HG02852 (cell line): ENCODE measurements around the gene TENT4B.
A peak's percentile ranks its signal among the peaks of the same experiment; 100 is the strongest.
"Not testable (repeated sequence)": the region's sequence is repeated elsewhere in the genome, so short reads cannot be mapped to it uniquely, and the experiment has no call there.

Experiments
- ATAC-seq: cut with Tn5 transposase; IDR thresholded peaks from one replicate; pipeline ENCODE4 v1.9.1; 2021; ENCODE audit warnings: mild to moderate bottlenecking, moderate library complexity; ENCODE audit not compliant: unreplicated experiment

The TENT4B gene

DNA sequence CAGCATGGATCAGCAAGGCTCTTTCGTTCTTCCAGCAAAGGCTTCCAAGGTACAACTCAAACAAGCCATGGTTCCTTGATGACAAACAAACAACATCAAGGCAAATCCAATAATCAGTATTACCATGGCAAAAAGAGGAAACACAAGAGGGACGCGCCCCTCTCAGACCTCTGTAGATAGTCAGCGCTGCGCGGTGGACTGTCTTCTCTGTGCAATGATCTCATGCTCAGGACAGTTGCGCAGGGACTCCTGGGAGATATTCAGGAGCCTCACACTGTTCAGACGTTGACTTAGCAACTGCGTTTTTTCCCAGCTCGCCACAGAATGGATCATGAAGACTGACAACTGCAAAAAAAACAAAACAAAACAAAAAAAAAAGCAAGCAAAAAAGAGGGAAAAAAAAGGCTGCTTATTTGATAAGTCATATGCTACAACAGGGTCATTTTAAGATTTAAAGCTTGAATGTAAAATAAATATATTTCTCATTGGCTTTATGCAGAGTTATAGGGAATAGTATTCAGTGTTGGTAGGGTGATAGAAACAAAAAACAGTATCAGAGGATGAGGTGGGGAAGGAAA lies 76.1 kb downstream of the TENT4B start:
- no peak for ATAC-seq

DNA sequence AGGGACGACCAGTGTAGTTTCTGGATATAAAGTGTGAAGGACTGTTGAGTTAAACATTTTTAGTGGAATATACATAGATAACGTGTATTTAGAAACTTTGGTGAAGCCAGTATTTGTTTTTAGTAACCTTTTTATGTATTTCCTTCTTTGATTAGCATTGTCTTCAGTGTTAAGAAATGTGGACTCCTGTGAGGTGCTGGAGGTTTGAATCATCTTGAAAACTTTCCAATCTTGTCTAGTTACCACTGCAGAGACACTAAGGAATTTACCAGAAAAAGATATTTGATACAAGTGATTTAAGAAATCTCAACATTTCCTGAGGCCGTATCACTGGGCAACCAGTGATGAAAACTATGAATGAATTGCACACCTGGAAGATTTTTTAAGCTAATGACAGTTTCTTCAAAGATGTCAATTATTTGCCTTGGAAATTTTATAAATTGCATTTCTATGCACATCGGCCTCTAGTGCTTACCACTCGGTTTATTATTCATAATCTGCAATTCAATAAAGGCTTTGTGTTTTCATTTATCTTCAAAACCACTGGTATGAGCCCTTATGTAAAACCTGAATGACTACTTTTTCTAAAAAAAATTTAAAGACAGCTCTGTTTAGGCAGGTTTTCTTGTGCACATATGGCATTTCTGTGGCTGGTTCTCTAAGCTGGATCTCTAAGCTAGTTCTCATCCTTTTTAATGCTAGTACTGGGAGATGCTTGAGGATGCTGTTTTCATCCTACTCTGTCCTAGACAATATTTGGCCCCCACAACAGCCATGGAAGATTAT lies 81.9 kb downstream of the TENT4B start:
- ATAC-seq: no peak

DNA sequence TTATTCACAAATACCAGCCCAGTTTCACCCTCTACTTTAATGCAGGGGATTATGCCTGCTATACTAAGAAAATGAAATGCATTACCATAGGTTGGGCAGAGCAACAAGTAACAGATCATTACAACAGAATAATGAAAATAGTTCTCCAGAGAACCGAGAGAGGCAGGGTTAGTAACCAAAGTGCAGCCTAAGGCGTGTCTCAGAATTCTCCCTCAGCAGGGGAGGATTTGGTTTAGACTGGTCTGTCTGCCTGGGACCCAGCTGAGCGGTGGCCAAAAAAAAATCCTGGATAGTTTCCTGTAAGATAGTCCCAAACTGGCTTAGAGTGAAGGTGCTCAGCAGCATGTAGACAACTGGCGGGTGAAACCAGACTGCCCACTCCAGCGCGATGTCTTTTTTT lies 82.5 kb downstream of the TENT4B start:
- ATAC-seq: no peak

GRCh38 chr16:50238314-50238713 lies 85.2 kb downstream of the TENT4B start:
- no peak for ATAC-seq

GRCh38 chr16:50238868-50239301 lies 85.8 kb downstream of the TENT4B start:
- ATAC-seq: no peak

DNA sequence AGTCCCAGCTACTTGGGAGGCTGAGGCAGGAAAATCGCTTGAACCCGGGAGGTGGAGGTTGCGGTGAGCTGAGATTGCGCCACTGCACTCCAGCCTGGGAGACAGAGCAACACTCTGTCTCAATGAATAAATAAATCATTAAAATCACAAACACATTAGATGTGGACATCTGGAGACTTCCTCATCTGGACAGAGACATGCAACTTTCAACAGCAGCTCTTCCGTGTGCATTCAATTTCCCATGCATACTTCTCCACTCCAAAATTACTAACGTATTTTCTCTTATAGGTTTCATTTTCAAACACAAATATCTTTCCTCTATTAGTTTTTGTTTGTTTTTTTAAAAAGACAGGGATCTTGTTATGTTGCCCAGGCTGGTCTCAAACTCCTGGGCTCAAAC lies 89.9 kb downstream of the TENT4B start:
- not testable (repeated sequence) for ATAC-seq

- no peak for ATAC-seq
Observed at GRCh38 chr16:50244140-50244503, 91.0 kb downstream of the TENT4B start.

- no peak for ATAC-seq
Observed at GRCh38 chr16:50244504-50245416, 91.7 kb downstream of the TENT4B start.

- ATAC-seq: peak; percentile 76
Observed at GRCh38 chr16:50245417-50246298, 92.6 kb downstream of the TENT4B start.

GRCh38 chr16:50246299-50247122 lies 93.4 kb downstream of the TENT4B start:
- peak; percentile 35 for ATAC-seq

DNA sequence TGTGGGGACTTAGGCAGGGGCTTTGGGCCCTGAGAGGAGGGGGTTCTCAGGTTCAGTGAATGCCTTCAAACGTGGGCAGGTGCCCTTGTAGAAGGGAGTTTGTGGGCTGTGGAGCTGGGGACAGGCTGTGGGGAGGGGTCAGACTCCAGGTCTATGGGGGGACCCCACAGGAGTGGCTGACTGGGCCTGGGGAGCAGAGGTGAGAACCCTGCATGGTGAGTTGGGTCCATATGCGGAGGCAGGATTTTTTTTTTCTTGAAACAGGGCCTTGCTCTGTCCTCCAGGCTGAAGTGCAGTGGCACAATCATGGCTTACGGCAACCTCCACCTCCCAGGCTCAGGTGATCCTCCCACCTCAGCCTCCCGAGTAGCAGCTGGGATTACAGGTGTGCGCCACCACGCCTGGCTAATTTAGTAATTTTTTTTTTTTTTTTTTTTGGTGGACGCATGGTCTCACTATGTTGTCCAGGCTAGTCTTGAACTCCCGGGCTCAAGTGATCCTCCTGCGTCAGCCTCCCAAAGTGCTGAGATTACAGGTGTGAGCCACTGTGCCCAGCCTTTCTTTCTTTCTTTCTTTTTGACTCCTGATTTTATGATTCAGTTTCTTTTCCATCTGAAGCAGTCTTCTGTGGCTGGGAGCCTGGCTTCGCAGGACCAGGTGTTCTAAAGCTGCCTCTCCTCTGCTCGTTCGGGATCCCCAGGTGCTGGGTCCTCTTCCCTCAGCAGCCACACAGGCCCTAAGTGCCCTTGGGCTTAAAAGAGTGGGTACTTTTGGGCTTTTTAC lies 94.2 kb downstream of the TENT4B start:
- ATAC-seq: no peak

GRCh38 chr16:50247906-50248608 lies 95.0 kb downstream of the TENT4B start:
- ATAC-seq: no peak

DNA sequence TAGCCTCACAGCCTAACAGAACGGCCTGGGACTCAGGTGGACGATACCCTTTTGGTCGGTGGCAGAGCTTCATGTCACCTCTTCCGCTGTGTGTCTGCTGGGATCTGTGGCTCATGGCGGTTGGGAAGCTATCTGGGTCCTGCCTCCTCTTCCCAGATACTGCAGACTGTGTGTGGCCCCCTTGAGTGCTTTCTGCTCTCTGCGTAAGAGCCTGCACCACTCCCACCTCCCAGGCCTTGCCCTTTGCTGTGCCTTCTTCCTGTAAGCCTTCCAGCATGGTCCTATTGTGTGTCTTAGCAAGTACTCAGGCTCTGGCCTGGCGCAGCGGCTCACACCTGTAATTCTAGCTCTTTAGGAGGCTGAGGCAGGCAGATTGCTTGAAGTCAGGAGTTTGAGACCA lies 95.7 kb downstream of the TENT4B start:
- ATAC-seq: no peak

DNA sequence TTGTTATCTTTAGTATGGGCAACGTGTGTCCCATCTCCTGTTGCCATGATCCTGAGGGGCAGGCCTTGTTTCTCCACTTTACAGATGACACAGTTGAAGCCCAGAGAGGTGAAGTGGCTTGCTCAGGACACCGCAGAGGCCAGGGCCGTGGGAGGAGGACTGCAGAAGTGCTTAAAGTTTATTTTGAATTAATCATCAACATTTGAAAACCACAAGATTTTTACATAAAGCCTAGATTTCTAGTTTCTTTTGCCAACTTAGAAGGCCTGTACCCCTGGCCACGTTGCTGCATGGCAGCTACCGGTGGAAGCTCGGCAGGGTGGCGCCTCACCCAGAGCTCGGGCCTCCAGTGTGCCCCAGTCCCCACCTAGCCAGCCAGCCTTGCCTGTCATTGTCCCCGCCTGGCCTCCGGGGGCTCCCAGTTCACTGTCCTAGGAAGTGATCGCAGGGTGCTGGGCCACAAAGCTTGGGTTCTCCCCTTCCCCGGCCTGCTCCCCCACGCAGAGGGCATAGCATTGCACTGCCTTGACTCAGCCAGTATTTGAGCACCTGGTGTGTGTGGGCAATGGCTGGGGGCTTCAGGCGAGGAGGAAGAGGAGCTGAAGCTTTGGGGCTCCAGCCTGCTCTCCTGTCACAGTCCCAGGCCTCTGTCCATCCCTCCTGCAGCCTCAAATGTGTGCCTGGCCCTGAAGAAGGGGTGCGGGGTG lies 98.4 kb downstream of the TENT4B start:
- no peak for ATAC-seq

DNA sequence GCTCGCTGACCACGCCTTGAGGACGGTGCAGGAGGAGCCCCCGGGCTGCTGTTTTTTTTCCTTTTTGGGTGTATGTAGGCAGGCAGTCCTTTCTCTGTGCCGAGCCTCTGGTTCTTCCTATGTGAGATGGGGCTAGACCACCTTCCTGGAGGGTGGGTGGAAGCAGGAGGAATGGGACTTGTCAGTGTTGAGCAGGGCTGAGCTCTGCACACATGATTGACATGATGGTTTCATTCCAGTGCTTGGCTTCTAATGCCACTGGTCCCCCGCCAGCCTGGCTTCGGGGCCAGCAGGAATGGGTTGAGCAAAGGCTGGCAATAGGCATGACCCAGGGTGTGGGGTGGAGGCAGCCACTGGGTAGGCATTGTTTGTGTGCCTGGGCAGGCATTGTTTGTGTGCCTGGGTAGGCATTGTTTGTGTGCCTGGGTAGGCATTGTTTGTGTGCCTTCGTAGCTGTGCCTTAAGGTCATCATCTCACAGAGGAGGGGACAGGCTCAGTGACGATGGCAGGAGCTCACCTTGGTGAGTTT lies 99.0 kb downstream of the TENT4B start:
- ATAC-seq: no peak

GRCh38 chr16:50252874-50253513 lies 99.9 kb downstream of the TENT4B start:
- no peak for ATAC-seq

DNA sequence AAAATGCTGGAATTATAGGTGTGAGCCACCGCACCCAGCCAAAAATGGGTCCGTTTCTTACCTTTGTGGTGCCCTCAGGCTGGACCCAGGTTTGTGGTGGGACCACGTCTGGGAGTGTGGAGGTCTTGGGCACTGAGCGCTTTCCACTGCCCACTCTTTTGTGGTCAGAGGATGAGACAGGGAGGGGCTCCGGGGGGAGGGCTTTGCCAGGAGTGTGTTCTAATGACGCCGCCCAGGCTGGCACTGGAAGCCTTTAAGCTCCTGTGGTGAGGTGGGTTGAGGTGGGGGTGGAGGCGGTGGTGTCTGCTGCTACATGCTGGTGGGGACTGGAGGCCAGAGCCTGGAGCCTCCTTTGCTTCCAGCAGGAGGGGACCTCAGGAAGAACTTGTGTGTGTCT lies 100.4 kb downstream of the TENT4B start:
- no peak for ATAC-seq
